Hematopoietic multipotent progenitor cell treated with erythropoietin and hydrocortisone succinate and interleukin-3 and kit ligand, for 17 days (in vitro differentiated cells): ENCODE data around the gene RUVBL1.

Experiments
- DNase-seq: peaks from one replicate; pipeline ENCODE4 v3.0.0-alpha.2; 2015; ENCODE audit warnings: low spot score

Gene RUVBL1

GRCh38 chr3:128133273-128133883 is 9.8 kb upstream of the RUVBL1 start:
- peak; percentile 75 for DNase-seq

- no peak for DNase-seq
These were observed 8.5 kb upstream of the RUVBL1 start for GRCh38 chr3:128131897-128132646.

- no peak for DNase-seq
These were observed 4.6 kb upstream of the RUVBL1 start for GRCh38 chr3:128128251-128128650.

GRCh38 chr3:128127236-128127635 is 3.6 kb upstream of the RUVBL1 start:
- DNase-seq = no peak

GRCh38 chr3:128123156-128123537 is 465 bp downstream of the RUVBL1 start:
- DNase-seq = no peak

- no peak for DNase-seq
These were observed 1.6 kb downstream of the RUVBL1 start for GRCh38 chr3:128122013-128122412.

GRCh38 chr3:128113817-128114794 is 9.5 kb downstream of the RUVBL1 start:
- no peak for DNase-seq

GRCh38 chr3:128112357-128112968 is 11.1 kb downstream of the RUVBL1 start:
- DNase-seq = peak; percentile 37

GRCh38 chr3:128111147-128111546 is 12.5 kb downstream of the RUVBL1 start:
- DNase-seq = no peak

- DNase-seq = no peak
These were observed 15.8 kb downstream of the RUVBL1 start for GRCh38 chr3:128107834-128108233.

GRCh38 chr3:128103136-128103676 is 20.4 kb downstream of the RUVBL1 start:
- DNase-seq = no peak

GRCh38 chr3:128100638-128101037 is 23.0 kb downstream of the RUVBL1 start:
- DNase-seq = no peak

- DNase-seq = no peak
These were observed 23.5 kb downstream of the RUVBL1 start for GRCh38 chr3:128100161-128100560.

- DNase-seq = no peak
These were observed 25.4 kb downstream of the RUVBL1 start for GRCh38 chr3:128098234-128098633.

- DNase-seq = peak; percentile 89
These were observed 28.3 kb downstream of the RUVBL1 start for GRCh38 chr3:128095222-128095703.

GRCh38 chr3:128094295-128095151 is 29.1 kb downstream of the RUVBL1 start:
- DNase-seq = no peak

GRCh38 chr3:128091586-128091985 is 32.0 kb downstream of the RUVBL1 start:
- DNase-seq = no peak

GRCh38 chr3:128089135-128089534 is 34.5 kb downstream of the RUVBL1 start:
- DNase-seq = no peak

GRCh38 chr3:128084675-128085021 is 39.0 kb downstream of the RUVBL1 start:
- DNase-seq = no peak

- DNase-seq = no peak
These were observed 39.5 kb downstream of the RUVBL1 start for GRCh38 chr3:128083980-128084674.
